ENCODE results near the gene SKIC3.

GRCh38 chr5:95599252-95599651, 44.5 kb upstream of the SKIC3 start:
- TF ChIP-seq CTCF (IDR thresholded peaks at IDR 0.05; ENCODE audit: poor library complexity) (no peak), EZH2 (IDR thresholded peaks at IDR 0.05; ENCODE audit: borderline replicate concordance) (no peak)

Measured in hepatocyte (in vitro differentiated cells).